GM23338 (cell line): ENCODE data around the gene PDLIM5.

Experiments
- CREB1 ChIP-seq: fragments of 250-450 bp; sonication (Bioruptor Pico); IDR thresholded peaks from 2 replicates; pipeline ENCODE4 v1.5.0; 2020; ENCODE audit warnings: low read depth, mild to moderate bottlenecking, moderate library complexity
- EZH2 ChIP-seq: fragments of 200-600 bp; sonication (generic); IDR thresholded peaks from one replicate; pipeline ENCODE4 v1.8.0; 2017; ENCODE audit warnings: antibody characterized with exemption, mild to moderate bottlenecking, low read depth; ENCODE audit not compliant: unreplicated experiment
- EZH2phosphoT487 ChIP-seq: fragments of 200-600 bp; sonication (generic); IDR thresholded peaks from one replicate; pipeline ENCODE4 v1.8.1; 2018; ENCODE audit warnings: antibody characterized with exemption; ENCODE audit not compliant: unreplicated experiment
- JUNB ChIP-seq: IDR thresholded peaks from one replicate; pipeline ENCODE4 v1.6.1; 2016; ENCODE audit warnings: antibody characterized with exemption; ENCODE audit not compliant: unreplicated experiment
- NANOG ChIP-seq: IDR thresholded peaks from 2 replicates; pipeline ENCODE4 v1.6.1; 2016; ENCODE audit warnings: antibody characterized with exemption, borderline replicate concordance
- POLR2AphosphoS5 ChIP-seq: IDR thresholded peaks from 2 replicates; pipeline ENCODE4 v1.6.1; 2016; ENCODE audit warnings: antibody characterized with exemption, low read depth
- STAT1 ChIP-seq: IDR thresholded peaks from one replicate; pipeline ENCODE4 v1.6.1; 2016; ENCODE audit warnings: antibody characterized with exemption; ENCODE audit not compliant: unreplicated experiment
- ZNF114 ChIP-seq: fragments of 250-450 bp; sonication (Bioruptor Pico); IDR thresholded peaks from 2 replicates; pipeline ENCODE4 v1.5.0; 2020; ENCODE audit warnings: mild to moderate bottlenecking, moderate library complexity
- TF ChIP-seq, protein P1 (sequence below), 2 experiments: fragments of 200-600 bp in 1 of 2; sonication (generic) in 1 of 2; conservative IDR thresholded peaks; 2 replicates each; pipeline versions ENCODE4 v1.5.1 to v1.6.1; 2016 to 2017; ENCODE audit warnings: antibody characterized with exemption in 2 of 2, low read depth in 2 of 2, mild to moderate bottlenecking in 2 of 2, moderate library complexity in 1 of 2
- TF ChIP-seq, protein P2 (sequence below): IDR thresholded peaks from one replicate; pipeline ENCODE4 v1.6.1; 2018; ENCODE audit warnings: antibody characterized with exemption; ENCODE audit not compliant: unreplicated experiment
- TF ChIP-seq, protein P3 (sequence below): IDR thresholded peaks from 2 replicates; pipeline ENCODE4 v1.6.1; 2016; ENCODE audit warnings: antibody characterized with exemption
- TF ChIP-seq, protein P4 (sequence below): fragments of 250-450 bp; sonication (Bioruptor Pico); IDR thresholded peaks from 2 replicates; pipeline ENCODE4 v1.5.0; 2020; ENCODE audit warnings: mild to moderate bottlenecking, moderate library complexity

DNA sequence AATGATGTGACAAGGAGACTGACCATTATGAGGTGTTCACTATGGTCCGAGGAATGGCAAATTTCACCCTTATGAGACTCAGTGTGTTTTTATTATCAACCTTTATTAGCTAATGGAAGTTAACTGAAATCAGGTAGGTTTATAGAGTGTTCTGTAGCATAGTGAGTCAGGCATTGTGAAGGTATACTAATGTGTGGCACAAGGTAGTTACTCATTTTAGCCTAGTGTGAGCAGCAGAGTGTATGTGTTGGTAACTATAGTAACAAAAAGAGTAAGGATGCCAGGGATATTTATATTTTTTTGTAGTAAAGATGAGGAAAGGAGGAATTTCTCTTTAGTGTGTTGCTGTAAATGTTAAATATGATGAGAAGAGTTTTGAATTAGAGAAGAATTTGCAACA is 12.0 kb downstream of the PDLIM5 start:
- TF ChIP-seq, protein P1, sequence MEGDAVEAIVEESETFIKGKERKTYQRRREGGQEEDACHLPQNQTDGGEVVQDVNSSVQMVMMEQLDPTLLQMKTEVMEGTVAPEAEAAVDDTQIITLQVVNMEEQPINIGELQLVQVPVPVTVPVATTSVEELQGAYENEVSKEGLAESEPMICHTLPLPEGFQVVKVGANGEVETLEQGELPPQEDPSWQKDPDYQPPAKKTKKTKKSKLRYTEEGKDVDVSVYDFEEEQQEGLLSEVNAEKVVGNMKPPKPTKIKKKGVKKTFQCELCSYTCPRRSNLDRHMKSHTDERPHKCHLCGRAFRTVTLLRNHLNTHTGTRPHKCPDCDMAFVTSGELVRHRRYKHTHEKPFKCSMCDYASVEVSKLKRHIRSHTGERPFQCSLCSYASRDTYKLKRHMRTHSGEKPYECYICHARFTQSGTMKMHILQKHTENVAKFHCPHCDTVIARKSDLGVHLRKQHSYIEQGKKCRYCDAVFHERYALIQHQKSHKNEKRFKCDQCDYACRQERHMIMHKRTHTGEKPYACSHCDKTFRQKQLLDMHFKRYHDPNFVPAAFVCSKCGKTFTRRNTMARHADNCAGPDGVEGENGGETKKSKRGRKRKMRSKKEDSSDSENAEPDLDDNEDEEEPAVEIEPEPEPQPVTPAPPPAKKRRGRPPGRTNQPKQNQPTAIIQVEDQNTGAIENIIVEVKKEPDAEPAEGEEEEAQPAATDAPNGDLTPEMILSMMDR (conservative IDR thresholded peaks at IDR 0.05; ENCODE audit: low read depth in 2 of 2) = no peak
- TF ChIP-seq CREB1 (no peak), EZH2 (no peak), JUNB (no peak), POLR2AphosphoS5 (no peak), EZH2phosphoT487 (no peak), STAT1 (no peak), ZNF114 (CRISPR knock-in tag) (no peak), NANOG (no peak)
- TF ChIP-seq, protein P2, sequence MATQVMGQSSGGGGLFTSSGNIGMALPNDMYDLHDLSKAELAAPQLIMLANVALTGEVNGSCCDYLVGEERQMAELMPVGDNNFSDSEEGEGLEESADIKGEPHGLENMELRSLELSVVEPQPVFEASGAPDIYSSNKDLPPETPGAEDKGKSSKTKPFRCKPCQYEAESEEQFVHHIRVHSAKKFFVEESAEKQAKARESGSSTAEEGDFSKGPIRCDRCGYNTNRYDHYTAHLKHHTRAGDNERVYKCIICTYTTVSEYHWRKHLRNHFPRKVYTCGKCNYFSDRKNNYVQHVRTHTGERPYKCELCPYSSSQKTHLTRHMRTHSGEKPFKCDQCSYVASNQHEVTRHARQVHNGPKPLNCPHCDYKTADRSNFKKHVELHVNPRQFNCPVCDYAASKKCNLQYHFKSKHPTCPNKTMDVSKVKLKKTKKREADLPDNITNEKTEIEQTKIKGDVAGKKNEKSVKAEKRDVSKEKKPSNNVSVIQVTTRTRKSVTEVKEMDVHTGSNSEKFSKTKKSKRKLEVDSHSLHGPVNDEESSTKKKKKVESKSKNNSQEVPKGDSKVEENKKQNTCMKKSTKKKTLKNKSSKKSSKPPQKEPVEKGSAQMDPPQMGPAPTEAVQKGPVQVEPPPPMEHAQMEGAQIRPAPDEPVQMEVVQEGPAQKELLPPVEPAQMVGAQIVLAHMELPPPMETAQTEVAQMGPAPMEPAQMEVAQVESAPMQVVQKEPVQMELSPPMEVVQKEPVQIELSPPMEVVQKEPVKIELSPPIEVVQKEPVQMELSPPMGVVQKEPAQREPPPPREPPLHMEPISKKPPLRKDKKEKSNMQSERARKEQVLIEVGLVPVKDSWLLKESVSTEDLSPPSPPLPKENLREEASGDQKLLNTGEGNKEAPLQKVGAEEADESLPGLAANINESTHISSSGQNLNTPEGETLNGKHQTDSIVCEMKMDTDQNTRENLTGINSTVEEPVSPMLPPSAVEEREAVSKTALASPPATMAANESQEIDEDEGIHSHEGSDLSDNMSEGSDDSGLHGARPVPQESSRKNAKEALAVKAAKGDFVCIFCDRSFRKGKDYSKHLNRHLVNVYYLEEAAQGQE = no peak
- TF ChIP-seq, protein P3, sequence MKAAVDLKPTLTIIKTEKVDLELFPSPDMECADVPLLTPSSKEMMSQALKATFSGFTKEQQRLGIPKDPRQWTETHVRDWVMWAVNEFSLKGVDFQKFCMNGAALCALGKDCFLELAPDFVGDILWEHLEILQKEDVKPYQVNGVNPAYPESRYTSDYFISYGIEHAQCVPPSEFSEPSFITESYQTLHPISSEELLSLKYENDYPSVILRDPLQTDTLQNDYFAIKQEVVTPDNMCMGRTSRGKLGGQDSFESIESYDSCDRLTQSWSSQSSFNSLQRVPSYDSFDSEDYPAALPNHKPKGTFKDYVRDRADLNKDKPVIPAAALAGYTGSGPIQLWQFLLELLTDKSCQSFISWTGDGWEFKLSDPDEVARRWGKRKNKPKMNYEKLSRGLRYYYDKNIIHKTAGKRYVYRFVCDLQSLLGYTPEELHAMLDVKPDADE = no peak
- TF ChIP-seq, protein P4, sequence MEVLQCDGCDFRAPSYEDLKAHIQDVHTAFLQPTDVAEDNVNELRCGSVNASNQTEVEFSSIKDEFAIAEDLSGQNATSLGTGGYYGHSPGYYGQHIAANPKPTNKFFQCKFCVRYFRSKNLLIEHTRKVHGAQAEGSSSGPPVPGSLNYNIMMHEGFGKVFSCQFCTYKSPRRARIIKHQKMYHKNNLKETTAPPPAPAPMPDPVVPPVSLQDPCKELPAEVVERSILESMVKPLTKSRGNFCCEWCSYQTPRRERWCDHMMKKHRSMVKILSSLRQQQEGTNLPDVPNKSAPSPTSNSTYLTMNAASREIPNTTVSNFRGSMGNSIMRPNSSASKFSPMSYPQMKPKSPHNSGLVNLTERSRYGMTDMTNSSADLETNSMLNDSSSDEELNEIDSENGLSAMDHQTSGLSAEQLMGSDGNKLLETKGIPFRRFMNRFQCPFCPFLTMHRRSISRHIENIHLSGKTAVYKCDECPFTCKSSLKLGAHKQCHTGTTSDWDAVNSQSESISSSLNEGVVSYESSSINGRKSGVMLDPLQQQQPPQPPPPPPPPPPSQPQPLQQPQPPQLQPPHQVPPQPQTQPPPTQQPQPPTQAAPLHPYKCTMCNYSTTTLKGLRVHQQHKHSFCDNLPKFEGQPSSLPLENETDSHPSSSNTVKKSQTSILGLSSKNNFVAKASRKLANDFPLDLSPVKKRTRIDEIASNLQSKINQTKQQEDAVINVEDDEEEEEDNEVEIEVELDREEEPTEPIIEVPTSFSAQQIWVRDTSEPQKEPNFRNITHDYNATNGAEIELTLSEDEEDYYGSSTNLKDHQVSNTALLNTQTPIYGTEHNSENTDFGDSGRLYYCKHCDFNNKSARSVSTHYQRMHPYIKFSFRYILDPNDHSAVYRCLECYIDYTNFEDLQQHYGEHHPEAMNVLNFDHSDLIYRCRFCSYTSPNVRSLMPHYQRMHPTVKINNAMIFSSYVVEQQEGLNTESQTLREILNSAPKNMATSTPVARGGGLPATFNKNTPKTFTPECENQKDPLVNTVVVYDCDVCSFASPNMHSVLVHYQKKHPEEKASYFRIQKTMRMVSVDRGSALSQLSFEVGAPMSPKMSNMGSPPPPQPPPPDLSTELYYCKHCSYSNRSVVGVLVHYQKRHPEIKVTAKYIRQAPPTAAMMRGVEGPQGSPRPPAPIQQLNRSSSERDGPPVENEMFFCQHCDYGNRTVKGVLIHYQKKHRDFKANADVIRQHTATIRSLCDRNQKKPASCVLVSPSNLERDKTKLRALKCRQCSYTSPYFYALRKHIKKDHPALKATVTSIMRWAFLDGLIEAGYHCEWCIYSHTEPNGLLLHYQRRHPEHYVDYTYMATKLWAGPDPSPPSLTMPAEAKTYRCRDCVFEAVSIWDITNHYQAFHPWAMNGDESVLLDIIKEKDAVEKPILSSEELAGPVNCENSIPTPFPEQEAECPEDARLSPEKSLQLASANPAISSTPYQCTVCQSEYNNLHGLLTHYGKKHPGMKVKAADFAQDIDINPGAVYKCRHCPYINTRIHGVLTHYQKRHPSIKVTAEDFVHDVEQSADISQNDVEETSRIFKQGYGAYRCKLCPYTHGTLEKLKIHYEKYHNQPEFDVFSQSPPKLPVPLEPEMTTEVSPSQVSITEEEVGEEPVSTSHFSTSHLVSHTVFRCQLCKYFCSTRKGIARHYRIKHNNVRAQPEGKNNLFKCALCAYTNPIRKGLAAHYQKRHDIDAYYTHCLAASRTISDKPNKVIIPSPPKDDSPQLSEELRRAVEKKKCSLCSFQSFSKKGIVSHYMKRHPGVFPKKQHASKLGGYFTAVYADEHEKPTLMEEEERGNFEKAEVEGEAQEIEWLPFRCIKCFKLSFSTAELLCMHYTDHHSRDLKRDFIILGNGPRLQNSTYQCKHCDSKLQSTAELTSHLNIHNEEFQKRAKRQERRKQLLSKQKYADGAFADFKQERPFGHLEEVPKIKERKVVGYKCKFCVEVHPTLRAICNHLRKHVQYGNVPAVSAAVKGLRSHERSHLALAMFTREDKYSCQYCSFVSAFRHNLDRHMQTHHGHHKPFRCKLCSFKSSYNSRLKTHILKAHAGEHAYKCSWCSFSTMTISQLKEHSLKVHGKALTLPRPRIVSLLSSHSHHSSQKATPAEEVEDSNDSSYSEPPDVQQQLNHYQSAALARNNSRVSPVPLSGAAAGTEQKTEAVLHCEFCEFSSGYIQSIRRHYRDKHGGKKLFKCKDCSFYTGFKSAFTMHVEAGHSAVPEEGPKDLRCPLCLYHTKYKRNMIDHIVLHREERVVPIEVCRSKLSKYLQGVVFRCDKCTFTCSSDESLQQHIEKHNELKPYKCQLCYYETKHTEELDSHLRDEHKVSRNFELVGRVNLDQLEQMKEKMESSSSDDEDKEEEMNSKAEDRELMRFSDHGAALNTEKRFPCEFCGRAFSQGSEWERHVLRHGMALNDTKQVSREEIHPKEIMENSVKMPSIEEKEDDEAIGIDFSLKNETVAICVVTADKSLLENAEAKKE (CRISPR knock-in tag) = no peak
